ENCODE results near the gene CDKN1A.
"Not testable (repeated sequence)": the region's sequence is repeated elsewhere in the genome, so short reads cannot be mapped to it uniquely, and the experiment has no call there.

The CDKN1A gene

GRCh38 chr6:36720251-36721141 lies 42.0 kb downstream of the CDKN1A start:
- no peak for DNase-seq (ENCODE audit: low spot score)

GRCh38 chr6:36721369-36722140 lies 43.0 kb downstream of the CDKN1A start:
- no peak for DNase-seq (ENCODE audit: low spot score)

- no peak for DNase-seq (ENCODE audit: low spot score)
Observed at GRCh38 chr6:36722365-36722764, 43.9 kb downstream of the CDKN1A start.

- no peak for DNase-seq (ENCODE audit: low spot score)
Observed at GRCh38 chr6:36722879-36723278, 44.4 kb downstream of the CDKN1A start.

- DNase-seq (ENCODE audit: low spot score): not testable (repeated sequence)
Observed at GRCh38 chr6:36723992-36724391, 45.5 kb downstream of the CDKN1A start.

- DNase-seq (ENCODE audit: low spot score): peak; percentile 16
Observed at GRCh38 chr6:36724514-36725390, 46.2 kb downstream of the CDKN1A start.

- DNase-seq (ENCODE audit: low spot score): no peak
Observed at GRCh38 chr6:36725581-36725980, 47.1 kb downstream of the CDKN1A start.

- no peak for DNase-seq (ENCODE audit: low spot score)
Observed at GRCh38 chr6:36727505-36728021, 49.0 kb downstream of the CDKN1A start.

- DNase-seq (ENCODE audit: low spot score): no peak
Observed at GRCh38 chr6:36728289-36729160, 50.0 kb downstream of the CDKN1A start.

GRCh38 chr6:36729161-36729524 lies 50.6 kb downstream of the CDKN1A start:
- DNase-seq (ENCODE audit: low spot score): no peak

GRCh38 chr6:36730424-36731380 lies 52.2 kb downstream of the CDKN1A start:
- DNase-seq (ENCODE audit: low spot score): no peak

- DNase-seq (ENCODE audit: low spot score): no peak
Observed at GRCh38 chr6:36731622-36732310, 53.3 kb downstream of the CDKN1A start.

- DNase-seq (ENCODE audit: low spot score): no peak
Observed at GRCh38 chr6:36733300-36733699, 54.8 kb downstream of the CDKN1A start.

- DNase-seq (ENCODE audit: low spot score): no peak
Observed at GRCh38 chr6:36734486-36735060, 56.1 kb downstream of the CDKN1A start.

- peak; percentile 33 for DNase-seq (ENCODE audit: low spot score)
Observed at GRCh38 chr6:36735110-36736071, 56.9 kb downstream of the CDKN1A start.

All from pons (tissue), 1 donor.